Small intestine (tissue), 7 donors: Measurements from ENCODE around the gene LINC00632. TPM values are rescaled to one million over a fixed set of nuclear protein-coding genes. Genes with fewer than 3 reads are reported as not detected.

Experiments
- DNase-seq, 2 donors: peaks; one replicate each; pipeline versions ENCODE4 v3.0.0 to v3.0.0-alpha.2; 2013
- FAIRE-seq: peaks from 2 replicates; lab custom pipeline; 2012; peaks lifted over from hg19 to GRCh38; lab: Jason Lieb, UNC
- H3K27ac ChIP-seq, 3 donors: one replicate each; pipeline ENCODE4 v1.5.1; 2013; ENCODE audit warnings: low read length in 2 of 3, mild to moderate bottlenecking in 2 of 3, control low read depth in 1 of 3, inconsistent platforms in 1 of 3, low read depth in 1 of 3, moderate library complexity in 1 of 3
- H3K27me3 ChIP-seq, 3 donors: one replicate each; pipeline ENCODE4 v1.6.1; 2013; ENCODE audit warnings: low read length in 3 of 3, inconsistent platforms in 1 of 3; ENCODE audit not compliant: control insufficient read depth in 3 of 3, insufficient read depth in 3 of 3
- H3K36me3 ChIP-seq, 3 donors: one replicate each; pipeline ENCODE4 v1.6.1; 2013; ENCODE audit warnings: low read length in 3 of 3, inconsistent platforms in 1 of 3, low read depth in 1 of 3, mild to moderate bottlenecking in 1 of 3, moderate library complexity in 1 of 3; ENCODE audit not compliant: control insufficient read depth in 3 of 3, insufficient read depth in 2 of 3
- H3K4me1 ChIP-seq, 3 donors: one replicate each; pipeline ENCODE4 v1.6.1; 2013; ENCODE audit warnings: low read length in 2 of 3, inconsistent platforms in 1 of 3, low read depth in 1 of 3, mild to moderate bottlenecking in 1 of 3, moderate library complexity in 1 of 3; ENCODE audit not compliant: control insufficient read depth in 3 of 3, insufficient read depth in 2 of 3
- H3K4me3 ChIP-seq, 3 donors: one replicate each; pipeline ENCODE4 v1.5.1; 2013; ENCODE audit warnings: low read length in 3 of 3, control low read depth in 1 of 3, inconsistent platforms in 1 of 3, low read depth in 1 of 3, mild to moderate bottlenecking in 1 of 3, moderate library complexity in 1 of 3
- H3K9me3 ChIP-seq, 2 donors: one replicate each; pipeline ENCODE4 v1.6.1; 2013; ENCODE audit warnings: low read depth in 1 of 2, low read length in 1 of 2; ENCODE audit not compliant: control insufficient read depth in 2 of 2, insufficient read depth in 1 of 2
- WGBS, 3 donors: extraction: QIAGEN DNeasy Blood & Tissue Kit; methylation state at CpG; one replicate each; pipeline ENCODE4 v1.1.7; 2013; 5-methylcytosine and 5-hydroxymethylcytosine counted together
- polyA plus RNA-seq, 4 donors: library from polyadenylated mRNA; stranded (reverse) in 3 of 4; unstranded in 1 of 4; fragments of 200-250 nt in 3 of 4; fragments of 120-200 nt in 1 of 4; gene quantifications; one replicate each; pipeline versions ENCODE4 v1.2.1 to v1.2.3, GENCODE V29; 2013
- donor health status: healthy with polysubstance abuse.
- donor health status: control.
- donor health status: control.
- donor health status: Bipolar disorder and iron deficiency.
- donor health status: healthy.

LINC00632 gene
- polyA plus RNA-seq, 4 donors = 1.9 to 14.3 TPM; not detected in 2

- Histone ChIP-seq H3K4me1 (no peaks in the 10 kb centered on the region), H3K36me3 (no peaks in the 10 kb centered on the region), H3K27ac (no peak overlapping the region), H3K9me3 (no peaks in the 10 kb centered on the region), H3K27me3 (no peaks in the 10 kb centered on the region), H3K4me3 (no peak overlapping the region)
- FAIRE-seq = no peak
- 88 to 93% (median 93%) methylated on average over 4 of the region's 4 CpGs for WGBS, 3 donors
- no peak for DNase-seq
Measured at GRCh38 chrX:140725500-140725899, 15.9 kb downstream of the LINC00632 start.

- no peak overlapping the region for H3K27ac ChIP-seq
- DNase-seq (peak; percentile 7 to 26), FAIRE-seq (no peak)
- H3K4me1 ChIP-seq = no peaks in the 10 kb centered on the region
- 21 to 22% (median 21%) methylated on average over 10 of the region's 10 CpGs for WGBS, 3 donors
- no peaks in the 10 kb centered on the region for H3K9me3 ChIP-seq
- no peak overlapping the region for H3K4me3 ChIP-seq
- no peaks in the 10 kb centered on the region for H3K36me3 ChIP-seq
- H3K27me3 ChIP-seq = no peaks in the 10 kb centered on the region
Measured at GRCh38 chrX:140733766-140734342, 24.3 kb downstream of the LINC00632 start.

- DNase-seq = no peak
- no peaks in the 10 kb centered on the region for H3K36me3 ChIP-seq
- H3K27me3 ChIP-seq = no peaks in the 10 kb centered on the region
- no peaks in the 10 kb centered on the region for H3K9me3 ChIP-seq
- H3K4me3 ChIP-seq = no peak overlapping the region
- no peak overlapping the region for H3K27ac ChIP-seq
- no peak for FAIRE-seq
- no peaks in the 10 kb centered on the region for H3K4me1 ChIP-seq
Measured at GRCh38 chrX:140744085-140744484, 34.5 kb downstream of the LINC00632 start.

- WGBS, 3 donors = 27 to 57% (median 32%) methylated on average over 6 of the region's 6 CpGs
- no peaks in the 10 kb centered on the region for H3K9me3 ChIP-seq
- no peak for DNase-seq
- FAIRE-seq = no peak
- no peaks in the 10 kb centered on the region for H3K27me3 ChIP-seq
- H3K4me1 ChIP-seq = no peaks in the 10 kb centered on the region
- H3K4me3 ChIP-seq = no peak overlapping the region
- no peaks in the 10 kb centered on the region for H3K36me3 ChIP-seq
- no peak overlapping the region for H3K27ac ChIP-seq
Measured at GRCh38 chrX:140756941-140757340, 47.4 kb downstream of the LINC00632 start.

- no peak for FAIRE-seq
- H3K9me3 ChIP-seq = no peaks in the 10 kb centered on the region
- DNase-seq = peak; percentile 3 to 15
- no peak overlapping the region for H3K4me3 ChIP-seq
- WGBS, 3 donors = 1 to 3% (median 1%) methylated on average over 7 of the region's 7 CpGs
- H3K27me3 ChIP-seq = peaks cover 0 to 16% (median 0%) of the 10 kb centered on the region in 3 donors
- H3K36me3 ChIP-seq = no peaks in the 10 kb centered on the region
- no peak overlapping the region for H3K27ac ChIP-seq
- no peaks in the 10 kb centered on the region for H3K4me1 ChIP-seq
Measured at GRCh38 chrX:140762061-140762460, 52.5 kb downstream of the LINC00632 start.

GRCh38 chrX:140764401-140764919 is 54.9 kb downstream of the LINC00632 start:
- FAIRE-seq = no peak
- 1 to 40% (median 31%) methylated on average over 10 to 31 of the region's 31 CpGs for WGBS, 3 donors

GRCh38 chrX:140765043-140765784 is 55.7 kb downstream of the LINC00632 start:
- WGBS, 3 donors = 6 to 29% (median 16%) methylated on average over 19 of the region's 19 CpGs
- no peaks in the 10 kb centered on the region for H3K4me1 ChIP-seq
- DNase-seq = no peak
- H3K4me3 ChIP-seq = peak overlapping the region in 1 of 3 donors; percentile 34
- FAIRE-seq = no peak
- no peaks in the 10 kb centered on the region for H3K9me3 ChIP-seq
- no peak overlapping the region for H3K27ac ChIP-seq
- peaks cover 0 to 16% (median 0%) of the 10 kb centered on the region in 3 donors for H3K27me3 ChIP-seq
- H3K36me3 ChIP-seq = no peaks in the 10 kb centered on the region

More at GRCh38 chrX:140764401-140764919, 54.9 kb downstream of the LINC00632 start:
- peak in 1 of 2 donors; percentile 5 for DNase-seq
- no peaks in the 10 kb centered on the region for H3K9me3 ChIP-seq
- peak overlapping the region in 1 of 3 donors; percentile 34 for H3K4me3 ChIP-seq
- no peaks in the 10 kb centered on the region for H3K36me3 ChIP-seq
- H3K27ac ChIP-seq = no peak overlapping the region
- H3K4me1 ChIP-seq = no peaks in the 10 kb centered on the region
- peaks cover 0 to 16% (median 0%) of the 10 kb centered on the region in 3 donors for H3K27me3 ChIP-seq

- peak; percentile 3 to 17 for DNase-seq
- no peak for FAIRE-seq
- peaks cover 0 to 16% (median 0%) of the 10 kb centered on the region in 3 donors for H3K27me3 ChIP-seq
- no peaks in the 10 kb centered on the region for H3K36me3 ChIP-seq
- H3K4me3 ChIP-seq = peak overlapping the region in 1 of 3 donors; percentile 34
- no peaks in the 10 kb centered on the region for H3K4me1 ChIP-seq
- no peaks in the 10 kb centered on the region for H3K9me3 ChIP-seq
- no peak overlapping the region for H3K27ac ChIP-seq
- 8 to 12% (median 11%) methylated on average over 8 of the region's 8 CpGs for WGBS, 3 donors
Measured at GRCh38 chrX:140766024-140766611, 56.6 kb downstream of the LINC00632 start.
